HAP-1 (cell line): ENCODE results near the gene KCNS1.

ENCODE experiments used
- DNase-seq, 2 experiments: peaks; one replicate each; pipeline ENCODE4 v3.0.0-alpha.2; 2016 to 2020; ENCODE audit warnings: low spot score in 2 of 2
- H3K27me3 ChIP-seq: fragments of 250-450 bp; sonication (Bioruptor Pico); 2 replicates; pipeline ENCODE4 v1.5.1; 2020; ENCODE audit warnings: low read depth, mild to moderate bottlenecking, moderate library complexity
- H3K36me3 ChIP-seq: fragments of 250-450 bp; sonication (Bioruptor Pico); replicated peaks from 2 replicates; pipeline ENCODE4 v1.5.1; 2020; ENCODE audit warnings: mild to moderate bottlenecking
- H3K4me1 ChIP-seq: fragments of 250-450 bp; sonication (Bioruptor Pico); 2 replicates; pipeline ENCODE4 v1.5.1; 2020; ENCODE audit warnings: mild to moderate bottlenecking
- H3K4me3 ChIP-seq: fragments of 250-450 bp; sonication (Bioruptor Pico); 2 replicates; pipeline ENCODE4 v1.5.1; 2020; ENCODE audit warnings: mild to moderate bottlenecking, moderate library complexity
- H3K9me3 ChIP-seq: fragments of 250-450 bp; sonication (Bioruptor Pico); 2 replicates; pipeline ENCODE4 v1.5.1; 2020; ENCODE audit warnings: mild to moderate bottlenecking, moderate library complexity
- in situ Hi-C: fragments of 300-500 bp; cut with MboI; formaldehyde crosslinking; loops from 3 replicates; pipeline ENCODE4 v1.14.3; 2020; ENCODE audit warnings: low sequenced_read_pairs, inconsistent platforms, mixed read lengths

The KCNS1 gene

GRCh38 chr20:45115386-45115774, 14.5 kb upstream of the KCNS1 start:
- Histone ChIP-seq H3K36me3 (no peaks in the 10 kb centered on the region), H3K4me3 (no peak overlapping the region), H3K9me3 (no peaks in the 10 kb centered on the region), H3K27me3 (peaks cover 3% of the 10 kb centered on the region; the same call in 1 of the 2 replicates), H3K4me1 (no peaks in the 10 kb centered on the region)
- no peak for DNase-seq
- in situ Hi-C loops: no loop called here

GRCh38 chr20:45114465-45115385, 13.8 kb upstream of the KCNS1 start, which contains the start of gene WFDC5:
TSS of gene WFDC5 (minus strand) at chr20:45115174. CDS start at chr20:45115083, 91 bp downstream.
- no peaks in the 10 kb centered on the region for H3K9me3 ChIP-seq
- DNase-seq: no peak
- in situ Hi-C loops: no loop called here
- peaks cover 3% of the 10 kb centered on the region; the same call in 1 of the 2 replicates for H3K27me3 ChIP-seq
- H3K4me1 ChIP-seq: no peaks in the 10 kb centered on the region
- no peak within 1 kb of the TSS for H3K4me3 ChIP-seq
- H3K36me3 ChIP-seq: no peaks in the 10 kb centered on the region

GRCh38 chr20:45113865-45114264, 12.9 kb upstream of the KCNS1 start:
- in situ Hi-C loops: no loop called here
- H3K36me3 ChIP-seq: no peaks in the 10 kb centered on the region
- H3K4me1 ChIP-seq: no peaks in the 10 kb centered on the region
- peaks cover 3% of the 10 kb centered on the region; the same call in 1 of the 2 replicates for H3K27me3 ChIP-seq
- H3K9me3 ChIP-seq: no peaks in the 10 kb centered on the region
- no peak for DNase-seq
- H3K4me3 ChIP-seq: no peak overlapping the region

GRCh38 chr20:45112754-45113153, 11.8 kb upstream of the KCNS1 start:
- in situ Hi-C loops: no loop called here

GRCh38 chr20:45111799-45112471, 11.0 kb upstream of the KCNS1 start:
- in situ Hi-C loops: no loop called here
- Histone ChIP-seq H3K4me1 (no peaks in the 10 kb centered on the region), H3K4me3 (no peak overlapping the region), H3K9me3 (no peaks in the 10 kb centered on the region), H3K27me3 (no peaks in the 10 kb centered on the region), H3K36me3 (no peaks in the 10 kb centered on the region)
- peak in 1 of 2 experiments; percentile 42 for DNase-seq

More at GRCh38 chr20:45112754-45113153, 11.8 kb upstream of the KCNS1 start:
- Histone ChIP-seq H3K9me3 (no peaks in the 10 kb centered on the region), H3K4me3 (no peak overlapping the region), H3K4me1 (no peaks in the 10 kb centered on the region), H3K27me3 (peaks cover 3% of the 10 kb centered on the region; the same call in 1 of the 2 replicates), H3K36me3 (no peaks in the 10 kb centered on the region)
- DNase-seq: no peak

GRCh38 chr20:45111285-45111684, 10.4 kb upstream of the KCNS1 start:
- Histone ChIP-seq H3K36me3 (no peaks in the 10 kb centered on the region), H3K4me3 (no peak overlapping the region), H3K4me1 (no peaks in the 10 kb centered on the region), H3K27me3 (no peaks in the 10 kb centered on the region), H3K9me3 (no peaks in the 10 kb centered on the region)
- no peak for DNase-seq
- in situ Hi-C loops: no loop called here

GRCh38 chr20:45110301-45110700, 9.4 kb upstream of the KCNS1 start:
- H3K27me3 ChIP-seq: no peaks in the 10 kb centered on the region; the same call in 1 of the 2 replicates
- no peak overlapping the region for H3K4me3 ChIP-seq
- no peaks in the 10 kb centered on the region for H3K36me3 ChIP-seq
- no peaks in the 10 kb centered on the region for H3K9me3 ChIP-seq
- no peaks in the 10 kb centered on the region for H3K4me1 ChIP-seq
- in situ Hi-C loops: no loop called here
- DNase-seq: no peak

- Histone ChIP-seq H3K36me3 (no peaks in the 10 kb centered on the region), H3K4me1 (no peaks in the 10 kb centered on the region), H3K9me3 (no peaks in the 10 kb centered on the region), H3K27me3 (no peaks in the 10 kb centered on the region; the same call in 1 of the 2 replicates), H3K4me3 (no peak overlapping the region)
- no peak for DNase-seq
- in situ Hi-C loops: no loop called here
Measured at GRCh38 chr20:45109634-45110033, 8.7 kb upstream of the KCNS1 start.

- in situ Hi-C loops: no loop called here
- H3K4me3 ChIP-seq: no peak overlapping the region
- H3K27me3 ChIP-seq: no peaks in the 10 kb centered on the region; the same call in 1 of the 2 replicates
- H3K36me3 ChIP-seq: no peaks in the 10 kb centered on the region
- no peaks in the 10 kb centered on the region for H3K9me3 ChIP-seq
- no peak for DNase-seq
- no peaks in the 10 kb centered on the region for H3K4me1 ChIP-seq
Measured at GRCh38 chr20:45105317-45105716, 4.4 kb upstream of the KCNS1 start.

- H3K36me3 ChIP-seq: no peaks in the 10 kb centered on the region
- H3K4me1 ChIP-seq: no peaks in the 10 kb centered on the region
- no peak overlapping the region for H3K4me3 ChIP-seq
- in situ Hi-C loops: no loop called here
- no peak for DNase-seq
- H3K27me3 ChIP-seq: no peaks in the 10 kb centered on the region; the same call in 1 of the 2 replicates
- no peaks in the 10 kb centered on the region for H3K9me3 ChIP-seq
Measured at GRCh38 chr20:45104786-45105185, 3.9 kb upstream of the KCNS1 start.

- Histone ChIP-seq H3K36me3 (no peaks in the 10 kb centered on the region), H3K4me1 (no peaks in the 10 kb centered on the region), H3K27me3 (no peaks in the 10 kb centered on the region; the same call in 1 of the 2 replicates), H3K4me3 (no peak overlapping the region), H3K9me3 (no peaks in the 10 kb centered on the region)
- no peak for DNase-seq
- in situ Hi-C loops: no loop called here
Measured at GRCh38 chr20:45103072-45103471, 2.1 kb upstream of the KCNS1 start.

- no peak for DNase-seq
- H3K9me3 ChIP-seq: no peaks in the 10 kb centered on the region
- no peaks in the 10 kb centered on the region for H3K4me1 ChIP-seq
- no peaks in the 10 kb centered on the region; the same call in 1 of the 2 replicates for H3K27me3 ChIP-seq
- H3K4me3 ChIP-seq: no peak overlapping the region
- no peaks in the 10 kb centered on the region for H3K36me3 ChIP-seq
- in situ Hi-C loops: no loop called here
Measured at GRCh38 chr20:45101333-45101850, 465 bp upstream of the KCNS1 start.

- H3K4me1 ChIP-seq: no peaks in the 10 kb centered on the region
- no peaks in the 10 kb centered on the region for H3K36me3 ChIP-seq
- H3K9me3 ChIP-seq: no peaks in the 10 kb centered on the region
- DNase-seq: no peak
- H3K27me3 ChIP-seq: no peaks in the 10 kb centered on the region
- no peak overlapping the region for H3K4me3 ChIP-seq
- in situ Hi-C loops: no loop called here
Measured at GRCh38 chr20:45098103-45098773, 2.7 kb downstream of the KCNS1 start.
